NB4 (cell line): Measurements from ENCODE around the gene RBM39.

Source experiments
- CTCF ChIP-seq: IDR thresholded peaks from one replicate; pipeline ENCODE4 v1.5.1; 2012; ENCODE audit warnings: low read depth, low read length
- MAX ChIP-seq: IDR thresholded peaks from 2 replicates; pipeline ENCODE4 v1.6.1; 2011; ENCODE audit warnings: low read depth, low read length
- POLR2A ChIP-seq: IDR thresholded peaks from 2 replicates; pipeline ENCODE4 v1.6.1; 2011; ENCODE audit warnings: mild to moderate bottlenecking; ENCODE audit not compliant: insufficient read length; ENCODE audit errors: extremely low read depth

- no peak for TF ChIP-seq POLR2A
- no peak for TF ChIP-seq CTCF
- no peak for TF ChIP-seq MAX
These were observed 8.6 kb upstream of the RBM39 start for GRCh38 chr20:35750611-35751010.
